Aorta (tissue), 5 donors: ENCODE results near the gene MYEF2. TPM values are rescaled to one million over a fixed set of nuclear protein-coding genes. Genes with fewer than 3 reads are reported as not detected.

Experiments used
- ATAC-seq: fragments of 200-7000 bp; cut with Tn5 transposase; one replicate; pipeline ENCODE4 v1.9.1; 2022; ENCODE audit warnings: moderate library complexity; ENCODE audit not compliant: low FRiP score
- DNase-seq, 2 donors: peaks; one replicate each; pipeline ENCODE4 v3.0.0-alpha.2; 2020
- H3K27ac ChIP-seq, 2 donors: one replicate each; pipeline ENCODE4 v1.5.1; 2013; ENCODE audit warnings: low read length in 2 of 2, mild to moderate bottlenecking in 2 of 2, moderate library complexity in 2 of 2, control low read depth in 1 of 2, inconsistent platforms in 1 of 2, low read depth in 1 of 2
- H3K27me3 ChIP-seq, 2 donors: one replicate each; pipeline ENCODE4 v1.6.1; 2013; ENCODE audit warnings: control low read depth in 1 of 2, low read length in 1 of 2, mild to moderate bottlenecking in 1 of 2, moderate library complexity in 1 of 2; ENCODE audit not compliant: insufficient read depth in 2 of 2, control insufficient read depth in 1 of 2
- H3K36me3 ChIP-seq, 2 donors: one replicate each; pipeline ENCODE4 v1.6.1; 2013; ENCODE audit warnings: control low read depth in 1 of 2, low read length in 1 of 2, mild to moderate bottlenecking in 1 of 2; ENCODE audit not compliant: insufficient read depth in 2 of 2, control insufficient read depth in 1 of 2
- H3K4me1 ChIP-seq, 2 donors: one replicate each; pipeline ENCODE4 v1.6.1; 2013; ENCODE audit warnings: low read length in 2 of 2, control low read depth in 1 of 2, mild to moderate bottlenecking in 1 of 2, moderate library complexity in 1 of 2; ENCODE audit not compliant: insufficient read depth in 2 of 2, control insufficient read depth in 1 of 2
- H3K4me3 ChIP-seq, 2 donors: one replicate each; pipeline ENCODE4 v1.5.1; 2013; ENCODE audit warnings: low read length in 2 of 2, control low read depth in 1 of 2, mild to moderate bottlenecking in 1 of 2
- H3K9me3 ChIP-seq: one replicate; pipeline ENCODE4 v1.6.1; 2013; ENCODE audit warnings: mild to moderate bottlenecking, low read length; ENCODE audit not compliant: control insufficient read depth
- WGBS, 2 donors: extraction: QIAGEN DNeasy Blood & Tissue Kit; methylation state at CpG; one replicate each; pipeline ENCODE4 v1.1.7; 2013; 5-methylcytosine and 5-hydroxymethylcytosine counted together
- intact Hi-C, 2 donors: fragments of 100-400 bp; cut with DNase I; formaldehyde crosslinking; loops; one replicate each; pipeline versions ENCODE4 v1.14.2 to v1.15.0; 2022
- polyA plus RNA-seq, 2 donors: library from polyadenylated mRNA; stranded (reverse); fragments of 200-250 nt; gene quantifications; one replicate each; pipeline ENCODE4 v1.2.3, GENCODE V29; 2013
- total RNA-seq, 2 donors: library from RNA; stranded (reverse); fragmentation: NEBNext Ultra II Directional; extraction: Animal tissue kit (Norgen Biotek cat#: 25700); gene quantifications; one replicate each; pipeline ENCODE4 v1.2.1, GENCODE V29; 2021
- donor health status: healthy with polysubstance abuse.
- donor health status: Bipolar disorder and iron deficiency.
- donor health status: DM: no; HTN: no; CAD: no.
- donor health status: DM: no; HTN: no; CAD: no.
- donor health status: DM: yes; HTN: yes; CAD: no.

Gene MYEF2
- total and polyA plus RNA-seq, 4 donors = 16.7 to 105 (median 74.0) TPM

GRCh38 chr15:48090115-48090514 lies 88.0 kb downstream of the MYEF2 start:
- Histone ChIP-seq H3K36me3 (no peaks in the 10 kb centered on the region), H3K9me3 (no peaks in the 10 kb centered on the region), H3K4me3 (no peak overlapping the region), H3K27ac (no peak overlapping the region), H3K4me1 (no peaks in the 10 kb centered on the region), H3K27me3 (no peaks in the 10 kb centered on the region)
- 85 to 87% methylated on average over 2 of the region's 2 CpGs for WGBS, 2 donors
- ATAC-seq (no peak), DNase-seq (no peak)
- intact Hi-C loops = no loop called here

DNA sequence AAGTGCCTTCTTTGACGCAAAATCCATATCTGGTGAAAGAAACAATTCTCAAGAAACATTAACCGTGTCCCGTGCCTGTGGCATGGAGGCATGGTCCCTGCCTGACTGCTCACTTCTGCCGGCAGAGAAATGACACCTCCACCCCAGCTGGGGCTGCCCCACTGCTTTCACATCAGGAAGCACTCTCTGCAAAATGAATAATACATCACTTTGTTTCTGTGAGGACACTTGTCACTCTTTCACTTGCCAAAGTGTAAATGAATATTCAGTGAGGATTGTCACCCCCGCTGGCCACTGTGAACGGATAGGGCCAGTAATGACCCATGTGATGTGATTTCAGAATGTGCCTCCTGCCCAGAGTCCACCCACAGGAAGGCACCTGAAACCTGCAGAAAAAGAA lies 88.4 kb downstream of the MYEF2 start:
- Histone ChIP-seq H3K4me3 (no peak overlapping the region), H3K27me3 (no peaks in the 10 kb centered on the region), H3K36me3 (no peaks in the 10 kb centered on the region), H3K27ac (no peak overlapping the region), H3K9me3 (no peaks in the 10 kb centered on the region), H3K4me1 (no peaks in the 10 kb centered on the region)
- intact Hi-C loops = no loop called here
- 82 to 84% methylated on average over 6 of the region's 6 CpGs for WGBS, 2 donors
- DNase-seq (no peak), ATAC-seq (no peak)

DNA sequence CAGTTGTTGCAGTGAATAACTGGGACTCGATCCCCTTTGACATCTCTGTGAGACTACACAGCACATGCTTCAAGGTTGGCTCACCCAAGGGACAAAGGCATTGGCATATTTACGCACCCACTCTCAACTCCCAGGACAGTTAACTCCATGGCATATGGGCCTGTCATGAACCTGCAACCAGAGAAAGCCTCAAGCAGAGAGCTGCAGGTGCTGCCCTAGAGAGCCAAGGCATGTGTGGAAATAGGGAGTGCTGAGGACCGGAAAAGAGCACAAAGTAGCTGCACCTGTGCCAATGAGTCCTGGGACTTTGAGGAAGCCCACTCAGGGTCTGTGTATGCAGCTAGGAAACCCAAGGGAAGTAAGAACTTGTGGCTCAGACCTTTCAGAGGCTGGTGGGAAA lies 90.3 kb downstream of the MYEF2 start:
- no peak for ATAC-seq
- Histone ChIP-seq H3K36me3 (no peaks in the 10 kb centered on the region), H3K4me1 (no peaks in the 10 kb centered on the region), H3K4me3 (no peak overlapping the region), H3K9me3 (no peaks in the 10 kb centered on the region), H3K27me3 (no peaks in the 10 kb centered on the region), H3K27ac (no peak overlapping the region)
- intact Hi-C loops = no loop called here
- WGBS, 2 donors = 84 to 86% methylated on average over 3 of the region's 3 CpGs
- DNase-seq = no peak

DNA sequence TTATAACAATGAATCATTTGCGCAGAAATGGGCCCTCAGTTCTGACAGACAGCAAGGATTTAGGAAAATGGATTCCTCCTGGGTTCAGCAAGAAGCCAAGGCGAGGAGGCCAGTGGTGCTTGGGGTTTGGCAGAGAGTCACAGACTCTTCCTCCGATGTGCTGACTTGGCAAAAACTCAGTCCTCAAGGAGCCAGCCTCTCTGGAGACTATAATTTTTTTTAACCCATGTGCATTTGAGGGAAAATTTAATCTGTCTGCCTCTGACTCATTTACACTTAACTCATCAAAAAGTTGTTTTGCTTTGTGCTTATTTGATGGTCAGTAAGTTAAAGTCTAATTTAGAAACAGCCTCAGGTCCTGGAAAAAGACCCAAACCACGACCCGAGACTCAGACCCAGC lies 91.5 kb downstream of the MYEF2 start:
- peak overlapping the region in 1 of 2 donors; percentile 12 for H3K4me3 ChIP-seq
- no peaks in the 10 kb centered on the region for H3K36me3 ChIP-seq
- WGBS, 2 donors = 7 to 12% methylated on average over 5 of the region's 5 CpGs
- intact Hi-C loops = no loop called here
- H3K27me3 ChIP-seq = no peaks in the 10 kb centered on the region
- no peaks in the 10 kb centered on the region for H3K4me1 ChIP-seq
- ATAC-seq = no peak
- no peak for DNase-seq
- peak overlapping the region in 1 of 2 donors; percentile 9 for H3K27ac ChIP-seq
- no peaks in the 10 kb centered on the region for H3K9me3 ChIP-seq

DNA sequence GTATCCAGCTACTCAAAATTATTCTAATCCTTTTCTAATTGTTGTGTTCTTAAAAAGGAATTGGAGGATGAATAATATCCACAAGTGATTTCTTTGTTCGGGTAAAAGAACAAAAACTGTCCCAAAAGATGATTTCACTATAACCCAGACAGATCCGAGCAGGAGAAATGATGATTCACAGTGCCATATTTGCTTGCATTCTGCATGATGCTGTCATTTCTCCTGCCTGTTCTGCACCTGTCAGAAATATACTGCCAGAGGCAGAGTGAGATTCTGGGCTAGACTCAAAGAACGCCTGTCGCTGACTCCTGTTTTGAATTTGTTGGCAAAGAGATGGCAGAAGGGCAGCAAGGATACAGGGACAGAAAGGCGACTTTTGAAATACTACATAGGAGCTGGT lies 92.0 kb downstream of the MYEF2 start:
- Histone ChIP-seq H3K36me3 (no peaks in the 10 kb centered on the region), H3K4me3 (peak overlapping the region in 1 of 2 donors; percentile 12), H3K4me1 (no peaks in the 10 kb centered on the region), H3K27me3 (no peaks in the 10 kb centered on the region), H3K27ac (peak overlapping the region in 1 of 2 donors; percentile 49), H3K9me3 (no peaks in the 10 kb centered on the region)
- intact Hi-C loops = no loop called here
- no peak for DNase-seq
- ATAC-seq = no peak
- WGBS, 2 donors = 7 to 17% methylated on average over 5 of the region's 5 CpGs

GRCh38 chr15:48085591-48085930 lies 92.5 kb downstream of the MYEF2 start:
- no peaks in the 10 kb centered on the region for H3K36me3 ChIP-seq
- no peak for ATAC-seq
- H3K4me1 ChIP-seq = no peaks in the 10 kb centered on the region
- WGBS, 2 donors = 83 to 85% methylated on average over 6 of the region's 6 CpGs
- no peak for DNase-seq
- no peaks in the 10 kb centered on the region for H3K9me3 ChIP-seq
- intact Hi-C loops = no loop called here
- H3K27me3 ChIP-seq = no peaks in the 10 kb centered on the region
- H3K27ac ChIP-seq = peak overlapping the region in 1 of 2 donors; percentile 49
- H3K4me3 ChIP-seq = no peak overlapping the region

DNA sequence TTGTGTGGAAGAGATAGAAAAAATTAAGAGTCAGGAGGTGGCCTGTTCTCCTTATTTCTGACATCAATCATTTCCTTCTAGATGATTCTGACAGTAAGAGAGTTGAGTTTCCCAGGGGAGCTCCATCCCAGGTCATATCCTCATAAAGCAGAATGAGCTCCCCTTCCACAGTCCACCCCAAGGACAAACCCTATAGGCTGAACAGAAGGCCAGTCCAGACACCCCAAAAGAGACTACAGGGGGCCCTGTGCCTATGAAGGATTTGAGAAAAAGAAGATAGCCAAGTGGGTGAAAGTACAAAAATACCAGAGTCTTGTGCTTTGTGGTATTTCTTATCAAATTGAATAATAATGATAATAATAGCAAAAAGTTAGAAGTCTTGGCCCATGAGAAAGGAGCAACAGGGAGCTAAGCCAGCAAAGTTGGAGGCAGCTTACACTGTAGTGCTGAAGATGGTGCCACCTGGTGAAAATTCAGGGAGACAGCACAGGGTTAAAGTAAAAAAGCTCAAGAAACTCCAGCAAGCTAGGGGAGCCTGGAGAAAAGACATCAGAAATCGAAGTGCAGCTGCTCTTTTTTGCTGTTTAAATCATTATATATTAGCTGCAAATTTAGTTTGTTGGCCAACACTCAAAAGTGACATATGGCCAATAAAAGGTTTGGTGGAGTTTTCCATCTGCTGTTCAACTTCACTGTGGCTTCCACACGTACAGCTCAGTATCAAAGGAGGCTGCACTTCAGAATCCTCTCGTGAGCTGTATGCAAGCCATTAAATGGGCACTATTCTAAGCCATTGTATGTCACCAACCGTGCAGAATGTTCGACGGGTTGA lies 93.1 kb downstream of the MYEF2 start:
- no peaks in the 10 kb centered on the region for H3K36me3 ChIP-seq
- H3K9me3 ChIP-seq = no peaks in the 10 kb centered on the region
- intact Hi-C loops = no loop called here
- no peak for ATAC-seq
- DNase-seq = no peak
- 68% methylated on average over 6 of the region's 6 CpGs for WGBS, 2 donors
- no peak overlapping the region for H3K4me3 ChIP-seq
- no peaks in the 10 kb centered on the region for H3K27me3 ChIP-seq
- no peak overlapping the region for H3K27ac ChIP-seq
- H3K4me1 ChIP-seq = no peaks in the 10 kb centered on the region

Other genes starting within 250 kb of the MYEF2 start
- gene SLC24A5, start 57.3 kb downstream of the MYEF2 start, total RNA-seq = not detected
- under 1 TPM in 1 of 2 donors, not detected in 1; 0.41 TPM for gene SLC24A5, start 57.3 kb downstream of the MYEF2 start, polyA plus RNA-seq
- not detected for gene CTXN2, start 13.4 kb upstream of the MYEF2 start, total RNA-seq
- not detected for gene CTXN2, start 13.4 kb upstream of the MYEF2 start, polyA plus RNA-seq
- gene SLC12A1, start 28.0 kb upstream of the MYEF2 start, total RNA-seq = under 1 TPM; 0.42 to 0.81 TPM
- gene SLC12A1, start 28.0 kb upstream of the MYEF2 start, polyA plus RNA-seq = under 1 TPM in 1 of 2 donors, not detected in 1; 0.23 TPM
- 10 to 100 TPM; 54.8 to 77.7 TPM for gene DUT, start 153.1 kb upstream of the MYEF2 start, total RNA-seq
- gene DUT, start 153.1 kb upstream of the MYEF2 start, polyA plus RNA-seq = 100 to 1,000 TPM in 1 of 2 donors, 10 to 100 TPM in 1; 75.8 to 149 TPM